ENCODE measurements around the gene LDLRAD3. TPM values are rescaled to one million over a fixed set of nuclear protein-coding genes. Genes with fewer than 3 reads are reported as not detected.

LDLRAD3 gene
- total RNA-seq, 4 donors from 2014 or later = 19.4 to 49.5 (median 31.0) TPM

DNA sequence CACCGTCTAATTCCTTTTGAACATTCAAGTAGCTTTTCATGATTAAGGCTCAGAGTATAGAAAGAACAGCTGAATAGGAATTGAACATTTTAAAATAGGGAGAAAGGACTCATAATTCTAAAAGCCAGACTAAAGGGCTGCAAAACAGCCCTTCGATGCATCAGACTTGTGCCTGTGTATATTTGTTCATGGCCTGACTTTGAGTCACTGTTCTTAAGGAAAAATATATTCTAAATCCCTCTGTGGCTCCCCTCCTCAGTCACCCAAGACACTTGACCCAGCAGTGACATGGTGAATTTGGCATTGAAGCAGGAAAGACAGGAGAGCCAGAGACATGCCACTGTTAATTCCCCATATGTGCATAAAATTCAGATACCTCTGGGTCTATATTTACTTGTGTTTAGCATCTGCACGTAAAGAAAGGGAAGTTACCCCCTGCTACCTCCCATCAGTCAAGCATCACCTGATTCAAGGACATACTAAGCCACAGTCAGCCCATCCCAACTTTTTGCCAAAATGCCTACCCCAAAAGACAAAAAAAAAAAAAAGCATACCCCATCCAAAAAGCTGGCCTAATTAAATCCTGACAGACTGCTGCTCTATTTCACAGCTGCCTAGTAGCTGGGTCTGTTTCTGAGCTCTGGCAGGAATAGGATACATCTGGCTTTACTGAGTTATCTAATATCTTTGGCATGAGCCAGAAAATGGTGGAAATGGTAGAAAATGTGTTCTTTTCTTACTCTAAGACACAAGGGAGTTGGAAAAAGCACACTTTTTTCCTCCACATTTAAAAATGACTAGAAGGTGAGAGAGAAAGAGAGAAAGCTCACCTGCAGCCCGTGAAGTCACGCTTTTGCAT is 251.9 kb downstream of the LDLRAD3 start:
- no peaks in the 10 kb centered on the region for H3K27me3 ChIP-seq
- peak overlapping the region in 1 of 4 donors; percentile 55 for H3K27ac ChIP-seq
- H3K36me3 ChIP-seq = peaks cover 0 to 15% (median 0%) of the 10 kb centered on the region in 3 donors
- no peak for DNase-seq (ENCODE audit: low spot score in 2 of 2)
- H3K4me3 ChIP-seq = peak overlapping the region in 1 of 4 donors; percentile 3
- H3K9me3 ChIP-seq = no peaks in the 10 kb centered on the region
- WGBS, 2 donors = 58 to 60% methylated on average over 5 of the region's 5 CpGs
- TF ChIP-seq EP300 (IDR thresholded peaks at IDR 0.05) = no peak
- no peak for TF ChIP-seq CTCF (IDR thresholded peaks at IDR 0.05)
- no peak for TF ChIP-seq POLR2A (IDR thresholded peaks at IDR 0.05)
- peaks cover 0 to 23% (median 3%) of the 10 kb centered on the region in 4 donors for H3K4me1 ChIP-seq

- TF ChIP-seq EP300 (IDR thresholded peaks at IDR 0.05) (peak in 1 of 2 donors; percentile 37), POLR2A (IDR thresholded peaks at IDR 0.05) (no peak)
- DNase-seq (ENCODE audit: low spot score in 2 of 2) = peak in 1 of 2 donors; percentile 61
- no peaks in the 10 kb centered on the region for H3K9me3 ChIP-seq
- H3K4me3 ChIP-seq = peak overlapping the region in 1 of 4 donors; percentile 3
- peaks cover 0 to 15% (median 0%) of the 10 kb centered on the region in 3 donors for H3K36me3 ChIP-seq
- no peaks in the 10 kb centered on the region for H3K27me3 ChIP-seq
- 45 to 58% methylated on average over 7 of the region's 7 CpGs for WGBS, 2 donors
- H3K4me1 ChIP-seq = peaks cover 0 to 23% (median 3%) of the 10 kb centered on the region in 4 donors
- peak overlapping the region in 2 of 4 donors; percentile 43 to 55 for H3K27ac ChIP-seq
Observed at GRCh38 chr11:36196411-36196998, 252.6 kb downstream of the LDLRAD3 start.

GRCh38 chr11:36201411-36201810 is 257.5 kb downstream of the LDLRAD3 start:
- Histone ChIP-seq H3K27me3 (no peaks in the 10 kb centered on the region), H3K36me3 (peaks cover 0 to 15% (median 0%) of the 10 kb centered on the region in 3 donors), H3K9me3 (no peaks in the 10 kb centered on the region), H3K4me1 (peaks cover 0 to 12% (median under 1%) of the 10 kb centered on the region in 4 donors), H3K27ac (no peak overlapping the region), H3K4me3 (no peak overlapping the region)
- 84 to 87% methylated on average over 3 of the region's 3 CpGs for WGBS, 2 donors
- no peak for DNase-seq (ENCODE audit: low spot score in 2 of 2)
- TF ChIP-seq CTCF (IDR thresholded peaks at IDR 0.05) (no peak), EP300 (IDR thresholded peaks at IDR 0.05) (no peak)

GRCh38 chr11:36205536-36205935 is 261.7 kb downstream of the LDLRAD3 start:
- Histone ChIP-seq H3K36me3 (no peaks in the 10 kb centered on the region), H3K4me3 (no peak overlapping the region), H3K27ac (no peak overlapping the region), H3K9me3 (no peaks in the 10 kb centered on the region), H3K4me1 (no peaks in the 10 kb centered on the region), H3K27me3 (no peaks in the 10 kb centered on the region)
- TF ChIP-seq CTCF (IDR thresholded peaks at IDR 0.05) (no peak), EP300 (IDR thresholded peaks at IDR 0.05) (no peak), POLR2A (IDR thresholded peaks at IDR 0.05) (no peak)
- no peak for DNase-seq (ENCODE audit: low spot score in 2 of 2)
- WGBS, 2 donors = 78 to 85% methylated on average over 3 of the region's 3 CpGs

DNA sequence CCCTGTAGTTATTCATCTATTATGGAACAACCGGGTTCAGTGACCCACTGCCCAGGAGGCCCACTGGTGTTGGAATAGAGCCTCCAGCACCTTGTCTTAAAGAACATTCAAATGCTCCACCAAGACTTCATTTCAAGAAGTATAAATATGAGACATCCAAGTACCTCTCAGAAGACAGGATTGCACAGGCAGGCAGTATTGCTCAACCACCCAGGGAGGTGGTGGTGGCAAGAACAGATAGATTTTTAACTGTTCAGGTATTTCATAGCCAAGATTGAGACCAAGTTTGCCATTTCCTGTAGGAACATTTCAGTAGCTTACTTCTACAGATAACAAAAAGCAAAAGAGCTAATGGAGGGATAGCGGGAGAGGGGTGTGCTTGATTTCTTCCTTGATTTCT is 266.7 kb downstream of the LDLRAD3 start:
- Histone ChIP-seq H3K4me3 (no peak overlapping the region), H3K27me3 (no peaks in the 10 kb centered on the region), H3K4me1 (no peaks in the 10 kb centered on the region), H3K36me3 (no peaks in the 10 kb centered on the region), H3K27ac (no peak overlapping the region), H3K9me3 (no peaks in the 10 kb centered on the region)
- no peak for DNase-seq (ENCODE audit: low spot score in 2 of 2)
- no peak for TF ChIP-seq POLR2A (IDR thresholded peaks at IDR 0.05)
- TF ChIP-seq CTCF (IDR thresholded peaks at IDR 0.05) = no peak
- no peak for TF ChIP-seq EP300 (IDR thresholded peaks at IDR 0.05)
- WGBS, 2 donors = 88 to 94% methylated on average over 2 of the region's 2 CpGs
